Spleen (tissue), 7 donors: ENCODE measurements around the gene GIPC2.

Experiments used
- CTCF ChIP-seq, 11 experiments: fragments of 200-600 bp in 7 of 11; fragments of 450-650 bp in 4 of 11; sonication (generic) in 4 of 11; IDR thresholded peaks in 8 of 11; conservative IDR thresholded peaks in 3 of 11; 1 replicate in 7 of 11; 2 replicates in 4 of 11; pipeline versions ENCODE4 v1.4.0 to v1.8.0; 2016 to 2021; ENCODE audit warnings: antibody characterized with exemption in 11 of 11, inconsistent platforms in 4 of 11, mild to moderate bottlenecking in 1 of 11
- POLR2A ChIP-seq, 3 donors: fragments of 450-650 bp; IDR thresholded peaks; one replicate each; pipeline ENCODE4 v1.5.1; 2017; ENCODE audit warnings: antibody characterized with exemption in 3 of 3, mild to moderate bottlenecking in 1 of 3
- POLR2AphosphoS5 ChIP-seq, 3 donors: sonication (generic); formaldehyde crosslinking; IDR thresholded peaks; one replicate each; pipeline ENCODE4 v1.5.1; 2017; ENCODE audit warnings: antibody characterized with exemption in 3 of 3
- donor health status: DM: no; HTN: no; CAD: no; lungs with moderate emphysema.
- donor health status: DM: no; HTN: no; CAD: no.
- donor health status: DM: no; HTN: no; CAD: no.

DNA sequence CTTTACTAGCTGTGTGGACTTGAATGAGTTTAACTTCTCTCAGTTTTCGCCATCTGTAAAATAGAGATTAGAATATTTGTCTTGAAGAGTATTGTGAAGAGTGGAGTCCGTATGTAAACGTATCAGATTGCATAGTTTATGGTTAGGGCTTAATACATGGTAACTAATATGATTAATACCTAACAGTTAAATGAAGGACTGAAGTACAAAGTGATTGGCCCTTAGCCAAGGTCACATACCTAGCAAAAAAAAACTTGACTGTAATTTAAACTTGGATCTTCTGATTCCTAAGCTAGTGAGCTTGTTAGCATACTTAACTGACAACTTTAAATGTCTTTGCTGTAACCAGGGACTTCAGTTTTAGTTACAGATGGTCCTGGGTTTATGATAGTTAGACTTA lies 1.9 kb downstream of the GIPC2 start:
- TF ChIP-seq CTCF (IDR thresholded peaks at IDR 0.05 in 8 of 11, conservative IDR thresholded peaks at IDR 0.05 in 3 of 11) (no peak), POLR2A (IDR thresholded peaks at IDR 0.05) (no peak), POLR2AphosphoS5 (IDR thresholded peaks at IDR 0.05) (no peak)
